ENCODE measurements around the gene PDLIM4.

The PDLIM4 gene

GRCh38 chr5:132271251-132272246 lies 14.1 kb downstream of the PDLIM4 start:
- H3K4me3 ChIP-seq (ENCODE audit: low read depth in 1 of 2, low read length in 2 of 2), result no peak overlapping the region
- H3K27me3 ChIP-seq (ENCODE audit: control insufficient read depth in 1 of 2, insufficient read depth in 2 of 2, low read length in 2 of 2), result no peaks in the 10 kb centered on the region
- peaks cover 52% of the 10 kb centered on the region for H3K4me1 ChIP-seq (ENCODE audit: insufficient read depth, low read length)
- H3K36me3 ChIP-seq (ENCODE audit: insufficient read depth, low read length), result peaks cover 63% of the 10 kb centered on the region
- H3K9me3 ChIP-seq (ENCODE audit: low read length), result no peaks in the 10 kb centered on the region
- no peak overlapping the region for H3K27ac ChIP-seq (ENCODE audit: low read depth, low read length)
- no peak overlapping the region for H3K9ac ChIP-seq (ENCODE audit: low read length)

GRCh38 chr5:132272311-132273210 lies 15.1 kb downstream of the PDLIM4 start:
- H3K9me3 ChIP-seq (ENCODE audit: low read length), result no peaks in the 10 kb centered on the region
- H3K27ac ChIP-seq (ENCODE audit: low read depth, low read length), result peak overlapping the region; percentile 68
- H3K27me3 ChIP-seq (ENCODE audit: control insufficient read depth in 1 of 2, insufficient read depth in 2 of 2, low read length in 2 of 2), result no peaks in the 10 kb centered on the region
- H3K4me3 ChIP-seq (ENCODE audit: low read depth in 1 of 2, low read length in 2 of 2), result no peak overlapping the region
- H3K9ac ChIP-seq (ENCODE audit: low read length), result no peak overlapping the region
- peaks cover 53% of the 10 kb centered on the region for H3K36me3 ChIP-seq (ENCODE audit: insufficient read depth, low read length)
- H3K4me1 ChIP-seq (ENCODE audit: insufficient read depth, low read length), result peaks cover 42% of the 10 kb centered on the region

- Histone ChIP-seq H3K4me1 (ENCODE audit: insufficient read depth, low read length) (peaks cover 32% of the 10 kb centered on the region), H3K27me3 (ENCODE audit: control insufficient read depth in 1 of 2, insufficient read depth in 2 of 2, low read length in 2 of 2) (no peaks in the 10 kb centered on the region), H3K36me3 (ENCODE audit: insufficient read depth, low read length) (peaks cover 46% of the 10 kb centered on the region), H3K9ac (ENCODE audit: low read length) (no peak overlapping the region), H3K4me3 (ENCODE audit: low read depth in 1 of 2, low read length in 2 of 2) (no peak overlapping the region), H3K9me3 (ENCODE audit: low read length) (no peaks in the 10 kb centered on the region), H3K27ac (ENCODE audit: low read depth, low read length) (no peak overlapping the region)
Observed at GRCh38 chr5:132273631-132274030, 16.1 kb downstream of the PDLIM4 start.

GRCh38 chr5:132274050-132274792 lies 16.7 kb downstream of the PDLIM4 start:
- no peak overlapping the region for H3K9ac ChIP-seq (ENCODE audit: low read length)
- no peaks in the 10 kb centered on the region for H3K9me3 ChIP-seq (ENCODE audit: low read length)
- H3K36me3 ChIP-seq (ENCODE audit: insufficient read depth, low read length), result peaks cover 40% of the 10 kb centered on the region
- peaks cover 26% of the 10 kb centered on the region for H3K4me1 ChIP-seq (ENCODE audit: insufficient read depth, low read length)
- no peak overlapping the region for H3K4me3 ChIP-seq (ENCODE audit: low read depth in 1 of 2, low read length in 2 of 2)
- no peak overlapping the region for H3K27ac ChIP-seq (ENCODE audit: low read depth, low read length)
- no peaks in the 10 kb centered on the region for H3K27me3 ChIP-seq (ENCODE audit: control insufficient read depth in 1 of 2, insufficient read depth in 2 of 2, low read length in 2 of 2)

- Histone ChIP-seq H3K36me3 (ENCODE audit: insufficient read depth, low read length) (peaks cover 27% of the 10 kb centered on the region), H3K9me3 (ENCODE audit: low read length) (no peaks in the 10 kb centered on the region), H3K4me1 (ENCODE audit: insufficient read depth, low read length) (peaks cover 13% of the 10 kb centered on the region), H3K9ac (ENCODE audit: low read length) (no peak overlapping the region), H3K27ac (ENCODE audit: low read depth, low read length) (no peak overlapping the region), H3K4me3 (ENCODE audit: low read depth in 1 of 2, low read length in 2 of 2) (no peak overlapping the region), H3K27me3 (ENCODE audit: control insufficient read depth in 1 of 2, insufficient read depth in 2 of 2, low read length in 2 of 2) (no peaks in the 10 kb centered on the region)
Observed at GRCh38 chr5:132275367-132276220, 18.1 kb downstream of the PDLIM4 start.

- Histone ChIP-seq H3K9me3 (ENCODE audit: low read length) (no peaks in the 10 kb centered on the region), H3K4me1 (ENCODE audit: insufficient read depth, low read length) (peaks cover 13% of the 10 kb centered on the region), H3K27ac (ENCODE audit: low read depth, low read length) (no peak overlapping the region), H3K27me3 (ENCODE audit: control insufficient read depth in 1 of 2, insufficient read depth in 2 of 2, low read length in 2 of 2) (no peaks in the 10 kb centered on the region), H3K4me3 (ENCODE audit: low read depth in 1 of 2, low read length in 2 of 2) (no peak overlapping the region), H3K36me3 (ENCODE audit: insufficient read depth, low read length) (peaks cover 14% of the 10 kb centered on the region), H3K9ac (ENCODE audit: low read length) (no peak overlapping the region)
Observed at GRCh38 chr5:132277256-132277655, 19.8 kb downstream of the PDLIM4 start.

- H3K4me1 ChIP-seq (ENCODE audit: insufficient read depth, low read length), result peaks cover 4% of the 10 kb centered on the region
- H3K36me3 ChIP-seq (ENCODE audit: insufficient read depth, low read length), result peaks cover 5% of the 10 kb centered on the region
- H3K27ac ChIP-seq (ENCODE audit: low read depth, low read length), result no peak overlapping the region
- H3K9me3 ChIP-seq (ENCODE audit: low read length), result no peaks in the 10 kb centered on the region
- H3K4me3 ChIP-seq (ENCODE audit: low read depth in 1 of 2, low read length in 2 of 2), result no peak overlapping the region
- no peaks in the 10 kb centered on the region for H3K27me3 ChIP-seq (ENCODE audit: control insufficient read depth in 1 of 2, insufficient read depth in 2 of 2, low read length in 2 of 2)
- no peak overlapping the region for H3K9ac ChIP-seq (ENCODE audit: low read length)
Observed at GRCh38 chr5:132277971-132278853, 20.7 kb downstream of the PDLIM4 start.

- no peaks in the 10 kb centered on the region for H3K9me3 ChIP-seq (ENCODE audit: low read length)
- H3K27me3 ChIP-seq (ENCODE audit: control insufficient read depth in 1 of 2, insufficient read depth in 2 of 2, low read length in 2 of 2), result no peaks in the 10 kb centered on the region
- no peaks in the 10 kb centered on the region for H3K4me1 ChIP-seq (ENCODE audit: insufficient read depth, low read length)
- H3K27ac ChIP-seq (ENCODE audit: low read depth, low read length), result no peak overlapping the region
- H3K36me3 ChIP-seq (ENCODE audit: insufficient read depth, low read length), result no peaks in the 10 kb centered on the region
- H3K4me3 ChIP-seq (ENCODE audit: low read depth in 1 of 2, low read length in 2 of 2), result no peak overlapping the region
- H3K9ac ChIP-seq (ENCODE audit: low read length), result no peak overlapping the region
Observed at GRCh38 chr5:132279801-132280200, 22.3 kb downstream of the PDLIM4 start.

- Histone ChIP-seq H3K27me3 (ENCODE audit: control insufficient read depth in 1 of 2, insufficient read depth in 2 of 2, low read length in 2 of 2) (no peaks in the 10 kb centered on the region), H3K9ac (ENCODE audit: low read length) (no peak overlapping the region), H3K9me3 (ENCODE audit: low read length) (no peaks in the 10 kb centered on the region), H3K36me3 (ENCODE audit: insufficient read depth, low read length) (no peaks in the 10 kb centered on the region), H3K4me3 (ENCODE audit: low read depth in 1 of 2, low read length in 2 of 2) (no peak overlapping the region), H3K4me1 (ENCODE audit: insufficient read depth, low read length) (no peaks in the 10 kb centered on the region), H3K27ac (ENCODE audit: low read depth, low read length) (no peak overlapping the region)
Observed at GRCh38 chr5:132280371-132281240, 23.1 kb downstream of the PDLIM4 start.
